GM18907 (cell line): Measurements from ENCODE around the gene CHMP1B.

ENCODE experiments used
- ATAC-seq: cut with Tn5 transposase; IDR thresholded peaks from one replicate; pipeline ENCODE4 v1.9.1; 2021; ENCODE audit warnings: mild to moderate bottlenecking, moderate library complexity; ENCODE audit not compliant: unreplicated experiment

The CHMP1B gene

GRCh38 chr18:11899063-11899462 is 47.9 kb downstream of the CHMP1B start:
- ATAC-seq = no peak

DNA sequence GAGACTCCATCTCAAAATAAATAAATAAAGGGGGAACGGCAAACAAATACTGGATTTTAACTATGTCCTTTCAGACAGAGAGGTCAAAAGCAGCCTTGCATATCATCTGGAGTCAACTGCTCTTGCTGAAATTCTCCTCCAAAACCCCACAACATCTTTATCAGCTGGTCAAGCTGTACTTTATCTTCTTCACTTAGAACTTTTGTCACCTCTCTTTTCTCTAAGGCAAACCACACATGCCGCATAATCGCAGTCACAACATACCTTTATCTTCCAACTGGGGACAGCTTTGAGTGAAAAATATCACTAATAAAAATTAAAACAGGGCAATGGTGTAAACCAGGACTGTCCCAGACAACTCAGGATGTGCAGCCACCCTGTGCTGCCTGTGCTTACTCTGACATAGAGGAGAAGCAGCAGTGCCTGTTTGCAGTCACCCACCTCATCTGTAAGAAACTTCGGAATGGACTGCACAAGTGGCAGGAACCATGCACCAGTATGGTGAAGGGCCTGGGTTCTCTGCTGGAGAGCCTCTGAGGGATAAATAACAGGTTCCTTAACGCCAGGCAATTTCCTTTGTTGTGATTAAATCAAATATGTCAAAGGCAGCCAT is 50.7 kb downstream of the CHMP1B start:
- ATAC-seq = no peak

GRCh38 chr18:11902522-11903292 is 51.5 kb downstream of the CHMP1B start:
- ATAC-seq = no peak
